ENCODE data around the gene USP5.

The USP5 gene

DNA sequence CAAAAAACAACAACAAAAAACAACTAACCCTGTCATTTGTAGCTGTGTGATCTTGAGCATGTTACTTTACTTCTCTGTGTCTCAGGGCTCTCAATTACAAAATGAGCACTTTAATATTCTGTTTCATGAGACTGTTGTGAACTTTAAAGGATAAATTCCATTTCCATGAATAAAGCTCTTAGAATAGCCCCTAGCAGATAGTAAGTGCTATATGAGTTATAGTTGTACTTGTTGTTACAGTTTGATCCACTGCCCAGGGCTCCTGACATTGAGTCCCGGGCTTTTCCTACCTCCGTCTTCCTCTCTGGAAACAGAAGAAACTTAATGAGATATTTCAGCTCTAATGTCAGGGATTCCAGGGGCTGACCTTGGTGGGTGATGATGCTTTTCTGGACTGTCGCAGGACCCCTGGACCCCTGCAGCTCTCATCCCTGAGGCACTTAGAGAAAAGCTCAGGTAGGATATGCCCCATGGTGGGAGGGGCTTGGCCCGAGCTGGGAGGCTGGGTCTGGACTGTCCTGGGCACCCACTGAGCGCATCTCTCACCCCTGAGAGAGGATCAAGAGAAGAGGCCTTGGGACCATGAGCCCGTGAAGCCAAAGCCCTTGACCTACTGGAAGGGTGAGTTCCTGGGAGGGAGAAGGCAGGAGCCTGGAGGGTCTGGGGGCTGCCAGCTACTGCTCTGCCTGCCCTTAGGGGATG, 18.6 kb upstream of the USP5 start:
- H3K9ac ChIP-seq (ENCODE audit: low read depth, low read length) = no peak overlapping the region
- H3K4me3 ChIP-seq (ENCODE audit: low read length) = no peak overlapping the region
- H3K9me3 ChIP-seq (ENCODE audit: insufficient read depth, low read depth, low read length) = no peaks in the 10 kb centered on the region
- H3K27ac ChIP-seq (ENCODE audit: low read depth, low read length) = no peak overlapping the region
- 0 out of 2 replicates have a peak, but pooled peaks cover 7% of the 10 kb centered on the region for H3K4me1 ChIP-seq (ENCODE audit: insufficient read depth, low read length)
- H3K36me3 ChIP-seq (ENCODE audit: insufficient read depth, low read length) = peaks cover 75% of the 10 kb centered on the region
- 95% methylated on average over 6 of the region's 6 CpGs for WGBS
- H3K27me3 ChIP-seq (ENCODE audit: insufficient read depth, low read length) = no peaks in the 10 kb centered on the region

DNA sequence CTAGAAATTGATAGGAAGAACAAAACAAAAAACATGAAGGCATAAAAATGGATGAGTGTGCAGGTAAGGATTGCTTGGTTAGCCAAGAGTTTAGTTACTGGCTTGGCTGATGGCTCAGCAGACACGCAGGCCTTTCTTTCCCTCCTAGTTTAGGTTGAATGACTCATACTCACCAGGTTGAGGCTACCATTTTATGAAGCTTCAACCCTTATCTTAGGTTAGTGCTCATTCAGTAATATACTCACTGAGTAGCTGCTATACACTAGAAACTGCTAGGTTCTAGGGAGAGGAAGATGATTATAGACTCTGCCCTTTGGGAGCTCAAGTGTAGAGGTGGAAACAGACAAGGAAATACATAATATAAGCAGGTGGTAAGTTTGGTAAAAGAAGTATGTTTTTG, 17.7 kb upstream of the USP5 start:
- Histone ChIP-seq H3K9me3 (ENCODE audit: insufficient read depth, low read depth, low read length) (no peaks in the 10 kb centered on the region), H3K27me3 (ENCODE audit: insufficient read depth, low read length) (no peaks in the 10 kb centered on the region), H3K36me3 (ENCODE audit: insufficient read depth, low read length) (peaks cover 84% of the 10 kb centered on the region), H3K4me1 (ENCODE audit: insufficient read depth, low read length) (0 out of 2 replicates have a peak, but pooled peaks cover 9% of the 10 kb centered on the region), H3K4me3 (ENCODE audit: low read length) (no peak overlapping the region), H3K9ac (ENCODE audit: low read depth, low read length) (no peak overlapping the region), H3K27ac (ENCODE audit: low read depth, low read length) (no peak overlapping the region)
- 78% methylated on average over 1 of the region's 1 CpG for WGBS

DNA sequence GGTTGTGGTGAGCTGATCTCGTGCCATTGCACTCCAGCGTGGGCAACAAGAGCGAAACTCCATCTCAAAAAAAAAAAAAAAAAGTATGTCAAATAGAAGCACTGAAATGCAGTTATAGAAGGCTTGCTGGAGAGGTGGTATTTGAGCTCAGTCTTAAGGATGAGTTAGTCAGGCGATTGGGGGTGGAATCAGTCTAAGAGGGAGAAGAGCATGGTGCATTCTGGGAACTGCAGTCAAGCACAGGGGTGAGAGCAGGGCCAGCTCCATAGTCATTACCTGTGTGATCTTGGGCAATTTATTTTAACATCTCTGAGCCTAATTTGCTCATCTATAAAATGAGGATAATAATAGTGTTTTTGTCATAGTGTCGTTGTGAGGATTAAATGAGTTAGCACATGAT, 17.1 kb upstream of the USP5 start:
- Histone ChIP-seq H3K4me1 (ENCODE audit: insufficient read depth, low read length) (peaks cover 12% of the 10 kb centered on the region; the same call in 1 of the 2 replicates), H3K4me3 (ENCODE audit: low read length) (no peak overlapping the region), H3K27me3 (ENCODE audit: insufficient read depth, low read length) (no peaks in the 10 kb centered on the region), H3K9me3 (ENCODE audit: insufficient read depth, low read depth, low read length) (no peaks in the 10 kb centered on the region), H3K27ac (ENCODE audit: low read depth, low read length) (no peak overlapping the region), H3K9ac (ENCODE audit: low read depth, low read length) (no peak overlapping the region), H3K36me3 (ENCODE audit: insufficient read depth, low read length) (peaks cover 88% of the 10 kb centered on the region)
- 89% methylated on average over 5 of the region's 5 CpGs for WGBS

DNA sequence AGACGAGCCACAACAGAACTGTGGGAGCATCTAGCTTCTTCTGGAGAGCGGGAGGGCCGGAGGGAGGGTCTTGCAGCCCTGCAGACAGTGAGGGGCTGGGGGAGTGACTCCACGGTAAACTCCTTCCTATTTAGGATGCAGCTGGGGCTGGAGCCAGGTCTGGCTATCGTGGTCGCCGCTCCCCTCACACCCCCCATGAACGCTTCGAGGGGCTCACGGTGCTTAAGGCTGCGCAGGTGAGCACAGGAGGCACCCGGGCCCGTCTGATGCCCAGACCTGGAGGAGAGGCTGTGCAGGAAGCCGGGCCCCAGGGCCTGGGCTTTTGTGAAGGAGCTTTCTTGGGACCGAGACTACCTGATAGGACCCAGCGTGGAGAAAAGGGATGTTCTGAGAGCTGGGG, 15.1 kb upstream of the USP5 start:
- Histone ChIP-seq H3K9me3 (ENCODE audit: insufficient read depth, low read depth, low read length) (no peaks in the 10 kb centered on the region), H3K27me3 (ENCODE audit: insufficient read depth, low read length) (no peaks in the 10 kb centered on the region), H3K4me3 (ENCODE audit: low read length) (no peak overlapping the region), H3K9ac (ENCODE audit: low read depth, low read length) (no peak overlapping the region), H3K27ac (ENCODE audit: low read depth, low read length) (no peak overlapping the region), H3K36me3 (ENCODE audit: insufficient read depth, low read length) (peaks cover 78% of the 10 kb centered on the region), H3K4me1 (ENCODE audit: insufficient read depth, low read length) (peaks cover 12% of the 10 kb centered on the region; the same call in 1 of the 2 replicates)
- 88% methylated on average over 16 of the region's 16 CpGs for WGBS

- H3K4me3 ChIP-seq (ENCODE audit: low read length) = no peak overlapping the region
- H3K27me3 ChIP-seq (ENCODE audit: insufficient read depth, low read length) = no peaks in the 10 kb centered on the region
- H3K4me1 ChIP-seq (ENCODE audit: insufficient read depth, low read length) = peaks cover 12% of the 10 kb centered on the region; the same call in 1 of the 2 replicates
- peaks cover 79% of the 10 kb centered on the region for H3K36me3 ChIP-seq (ENCODE audit: insufficient read depth, low read length)
- no peak overlapping the region for H3K27ac ChIP-seq (ENCODE audit: low read depth, low read length)
- 94% methylated on average over 26 of the region's 26 CpGs for WGBS
- no peaks in the 10 kb centered on the region for H3K9me3 ChIP-seq (ENCODE audit: insufficient read depth, low read depth, low read length)
- H3K9ac ChIP-seq (ENCODE audit: low read depth, low read length) = no peak overlapping the region
Observed at GRCh38 chr12:6837370-6838060, 14.4 kb upstream of the USP5 start.

- Histone ChIP-seq H3K9me3 (ENCODE audit: insufficient read depth, low read depth, low read length) (no peaks in the 10 kb centered on the region), H3K4me1 (ENCODE audit: insufficient read depth, low read length) (peaks cover 12% of the 10 kb centered on the region; the same call in 1 of the 2 replicates), H3K9ac (ENCODE audit: low read depth, low read length) (no peak overlapping the region), H3K27me3 (ENCODE audit: insufficient read depth, low read length) (no peaks in the 10 kb centered on the region), H3K4me3 (ENCODE audit: low read length) (no peak overlapping the region), H3K27ac (ENCODE audit: low read depth, low read length) (no peak overlapping the region), H3K36me3 (ENCODE audit: insufficient read depth, low read length) (peaks cover 76% of the 10 kb centered on the region)
- 94% methylated on average over 16 of the region's 16 CpGs for WGBS
Observed at GRCh38 chr12:6838854-6839253, 13.1 kb upstream of the USP5 start.

GRCh38 chr12:6839482-6840201, 12.3 kb upstream of the USP5 start:
- Histone ChIP-seq H3K9me3 (ENCODE audit: insufficient read depth, low read depth, low read length) (no peaks in the 10 kb centered on the region), H3K4me3 (ENCODE audit: low read length) (no peak overlapping the region), H3K4me1 (ENCODE audit: insufficient read depth, low read length) (peaks cover 12% of the 10 kb centered on the region; the same call in 1 of the 2 replicates), H3K9ac (ENCODE audit: low read depth, low read length) (peak overlapping the region; percentile 27; the same call in 1 of the 2 replicates), H3K36me3 (ENCODE audit: insufficient read depth, low read length) (peaks cover 75% of the 10 kb centered on the region), H3K27me3 (ENCODE audit: insufficient read depth, low read length) (no peaks in the 10 kb centered on the region), H3K27ac (ENCODE audit: low read depth, low read length) (0 out of 2 replicates have a peak overlapping the region, but pooled peaks have one; percentile 28)
- 78% methylated on average over 10 of the region's 10 CpGs for WGBS

- H3K9me3 ChIP-seq (ENCODE audit: insufficient read depth, low read depth, low read length) = no peaks in the 10 kb centered on the region
- H3K36me3 ChIP-seq (ENCODE audit: insufficient read depth, low read length) = peaks cover 76% of the 10 kb centered on the region
- 95% methylated on average over 1 of the region's 1 CpG for WGBS
- no peak overlapping the region for H3K4me3 ChIP-seq (ENCODE audit: low read length)
- no peak overlapping the region for H3K9ac ChIP-seq (ENCODE audit: low read depth, low read length)
- peaks cover 12% of the 10 kb centered on the region; the same call in 1 of the 2 replicates for H3K4me1 ChIP-seq (ENCODE audit: insufficient read depth, low read length)
- H3K27ac ChIP-seq (ENCODE audit: low read depth, low read length) = no peak overlapping the region
- no peaks in the 10 kb centered on the region for H3K27me3 ChIP-seq (ENCODE audit: insufficient read depth, low read length)
Observed at GRCh38 chr12:6840330-6840729, 11.6 kb upstream of the USP5 start.

GRCh38 chr12:6840761-6841515, 11.0 kb upstream of the USP5 start, which contains the start of gene GNB3:
Gene GNB3, plus strand, starts transcription at chr12:6840925. Its CDS starts 363 bp downstream, at chr12:6841288.
- H3K36me3 ChIP-seq (ENCODE audit: insufficient read depth, low read length) = peaks cover 80% of the 10 kb centered on the region

GRCh38 chr12:6842075-6842474, 9.9 kb upstream of the USP5 start:
- Histone ChIP-seq H3K9ac (ENCODE audit: low read depth, low read length) (no peak overlapping the region), H3K27me3 (ENCODE audit: insufficient read depth, low read length) (no peaks in the 10 kb centered on the region), H3K36me3 (ENCODE audit: insufficient read depth, low read length) (peaks cover 80% of the 10 kb centered on the region), H3K9me3 (ENCODE audit: insufficient read depth, low read depth, low read length) (no peaks in the 10 kb centered on the region), H3K27ac (ENCODE audit: low read depth, low read length) (no peak overlapping the region), H3K4me1 (ENCODE audit: insufficient read depth, low read length) (peaks cover 12% of the 10 kb centered on the region; the same call in 1 of the 2 replicates), H3K4me3 (ENCODE audit: low read length) (no peak overlapping the region)
- WGBS = 94% methylated on average over 4 of the region's 4 CpGs

More at GRCh38 chr12:6840761-6841515, 11.0 kb upstream of the USP5 start, which contains the start of gene GNB3:
- no peaks in the 10 kb centered on the region for H3K9me3 ChIP-seq (ENCODE audit: insufficient read depth, low read depth, low read length)
- H3K4me1 ChIP-seq (ENCODE audit: insufficient read depth, low read length) = peaks cover 12% of the 10 kb centered on the region; the same call in 1 of the 2 replicates
- 89% methylated on average over 24 of the region's 24 CpGs for WGBS
- 0 out of 2 replicates have a peak within 1 kb of the TSS, but pooled peaks have one; percentile 28 for H3K27ac ChIP-seq (ENCODE audit: low read depth, low read length)
- peak within 1 kb of the TSS; percentile 27; the same call in 1 of the 2 replicates for H3K9ac ChIP-seq (ENCODE audit: low read depth, low read length)
- no peaks in the 10 kb centered on the region for H3K27me3 ChIP-seq (ENCODE audit: insufficient read depth, low read length)
- H3K4me3 ChIP-seq (ENCODE audit: low read length) = no peak within 1 kb of the TSS

All from HUES64 (cell line).